ENCODE measurements around the gene OTUD4. TPM values are rescaled to one million over a fixed set of nuclear protein-coding genes. Genes with fewer than 3 reads are reported as not detected.

OTUD4 gene
- total and polyA plus RNA-seq, 9 of the 15 experiments (the other 6 are each of a cell fraction or from before 2014, with no cell fraction given) = 4.2 to 29.0 (median 24.8) TPM

DNA sequence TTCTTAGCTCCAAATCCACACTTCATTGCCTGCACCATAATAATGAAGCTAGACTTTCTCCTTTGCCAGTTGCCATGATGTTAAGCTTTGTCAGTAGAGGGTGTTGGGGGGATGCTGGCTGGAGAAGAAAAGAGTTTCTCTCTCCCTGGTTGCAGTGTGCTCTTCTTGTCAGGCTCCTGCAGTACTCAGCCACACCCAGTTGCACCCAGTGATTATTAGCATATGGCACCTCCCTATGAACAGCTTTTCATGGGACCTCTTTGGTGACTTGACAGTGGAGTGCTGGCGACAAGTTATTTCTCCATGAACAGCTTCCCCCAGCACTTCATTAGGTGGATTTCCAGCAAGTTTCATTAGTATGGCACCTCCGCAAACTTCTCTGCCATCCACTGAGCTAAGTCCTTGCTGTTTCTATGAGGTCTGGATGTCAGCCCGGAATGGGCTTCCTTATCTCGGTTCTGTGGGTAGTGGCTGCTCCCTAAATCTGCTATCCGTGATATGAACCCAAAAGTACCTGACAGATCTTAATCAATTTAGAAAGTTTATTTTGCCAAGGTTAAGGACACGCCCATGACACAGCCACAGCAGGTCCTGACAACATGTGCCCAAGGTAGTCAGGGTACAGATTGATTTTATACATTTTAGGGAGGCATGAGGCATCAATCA is 18.8 kb upstream of the OTUD4 start (continued):
- TF ChIP-seq, protein P1, sequence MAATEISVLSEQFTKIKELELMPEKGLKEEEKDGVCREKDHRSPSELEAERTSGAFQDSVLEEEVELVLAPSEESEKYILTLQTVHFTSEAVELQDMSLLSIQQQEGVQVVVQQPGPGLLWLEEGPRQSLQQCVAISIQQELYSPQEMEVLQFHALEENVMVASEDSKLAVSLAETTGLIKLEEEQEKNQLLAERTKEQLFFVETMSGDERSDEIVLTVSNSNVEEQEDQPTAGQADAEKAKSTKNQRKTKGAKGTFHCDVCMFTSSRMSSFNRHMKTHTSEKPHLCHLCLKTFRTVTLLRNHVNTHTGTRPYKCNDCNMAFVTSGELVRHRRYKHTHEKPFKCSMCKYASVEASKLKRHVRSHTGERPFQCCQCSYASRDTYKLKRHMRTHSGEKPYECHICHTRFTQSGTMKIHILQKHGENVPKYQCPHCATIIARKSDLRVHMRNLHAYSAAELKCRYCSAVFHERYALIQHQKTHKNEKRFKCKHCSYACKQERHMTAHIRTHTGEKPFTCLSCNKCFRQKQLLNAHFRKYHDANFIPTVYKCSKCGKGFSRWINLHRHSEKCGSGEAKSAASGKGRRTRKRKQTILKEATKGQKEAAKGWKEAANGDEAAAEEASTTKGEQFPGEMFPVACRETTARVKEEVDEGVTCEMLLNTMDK (IDR thresholded peaks at IDR 0.05; ENCODE audit: borderline replicate concordance, insufficient read depth, low read depth, low read length, poor library complexity, severe bottlenecking) = no peak
- no peak for TF ChIP-seq RBFOX2 (IDR thresholded peaks at IDR 0.05; ENCODE audit: low read depth, low read length)
- TF ChIP-seq TCF3 (CRISPR knock-in tag; IDR thresholded peaks at IDR 0.05) = peak; percentile 4; the same call in 1 of the 2 replicates
- TF ChIP-seq TAF1 (IDR thresholded peaks at IDR 0.05; ENCODE audit: control insufficient read depth, extremely low read depth, insufficient read depth, low read length, severe bottlenecking) = no peak
- no peak for TF ChIP-seq SNIP1 (IDR thresholded peaks at IDR 0.05; ENCODE audit: low read depth)
- no peak for TF ChIP-seq MITF (IDR thresholded peaks at IDR 0.05)
- TF ChIP-seq NFIC (IDR thresholded peaks at IDR 0.05) = peak; percentile 25; the same call in 1 of the 2 replicates
- no peak for TF ChIP-seq TCFL5 (CRISPR knock-in tag; conservative IDR thresholded peaks at IDR 0.05)
- no peak for TF ChIP-seq ZNF584 (CRISPR knock-in tag; IDR thresholded peaks at IDR 0.05; ENCODE audit: low read depth)
- TF ChIP-seq, protein P2, sequence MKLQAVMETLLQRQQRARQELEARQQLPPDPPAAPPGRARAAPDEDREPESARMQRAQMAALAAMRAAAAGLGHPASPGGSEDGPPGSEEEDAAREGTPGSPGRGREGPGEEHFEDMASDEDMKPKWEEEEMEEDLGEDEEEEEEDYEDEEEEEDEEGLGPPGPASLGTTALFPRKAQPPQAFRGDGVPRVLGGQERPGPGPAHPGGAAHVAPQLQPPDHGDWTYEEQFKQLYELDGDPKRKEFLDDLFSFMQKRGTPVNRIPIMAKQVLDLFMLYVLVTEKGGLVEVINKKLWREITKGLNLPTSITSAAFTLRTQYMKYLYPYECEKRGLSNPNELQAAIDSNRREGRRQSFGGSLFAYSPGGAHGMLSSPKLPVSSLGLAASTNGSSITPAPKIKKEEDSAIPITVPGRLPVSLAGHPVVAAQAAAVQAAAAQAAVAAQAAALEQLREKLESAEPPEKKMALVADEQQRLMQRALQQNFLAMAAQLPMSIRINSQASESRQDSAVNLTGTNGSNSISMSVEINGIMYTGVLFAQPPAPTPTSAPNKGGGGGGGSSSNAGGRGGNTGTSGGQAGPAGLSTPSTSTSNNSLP (IDR thresholded peaks at IDR 0.05; ENCODE audit: borderline replicate concordance, low read depth, low read length) = no peak
- TF ChIP-seq ZFP1 (CRISPR knock-in tag; IDR thresholded peaks at IDR 0.05) = no peak
- TF ChIP-seq ZEB2 (IDR thresholded peaks at IDR 0.05) = 0 out of 2 replicates have a peak, but pooled peaks have one; percentile 18
- no peak for TF ChIP-seq NFRKB (IDR thresholded peaks at IDR 0.05; ENCODE audit: low read depth)
- TF ChIP-seq KHSRP (IDR thresholded peaks at IDR 0.05) = no peak
- peak; percentile 54 for TF ChIP-seq CBFA2T3 (IDR thresholded peaks at IDR 0.05)
- no peak for TF ChIP-seq PTRF (tag; IDR thresholded peaks at IDR 0.05)
- TF ChIP-seq FOXA1 (IDR thresholded peaks at IDR 0.05; ENCODE audit: borderline replicate concordance) = no peak
- no peak for TF ChIP-seq SPI1 (IDR thresholded peaks at IDR 0.05; ENCODE audit: borderline replicate concordance, low read depth, low read length)
- peak; percentile 20; the same call in 1 of the 2 replicates for TF ChIP-seq TEAD4 (IDR thresholded peaks at IDR 0.05; ENCODE audit: low read length)
- TF ChIP-seq TEAD4 (CRISPR knock-in tag; IDR thresholded peaks at IDR 0.05; ENCODE audit: borderline replicate concordance) = no peak
- TF ChIP-seq ARHGAP35 (IDR thresholded peaks at IDR 0.05; ENCODE audit: partially characterized antibody) = no peak
- TF ChIP-seq GABPB2 (CRISPR knock-in tag; conservative IDR thresholded peaks at IDR 0.05) = no peak
- TF ChIP-seq BRF2 (IDR thresholded peaks at IDR 0.05; ENCODE audit: borderline replicate concordance, insufficient read depth, insufficient read length) = no peak
- TF ChIP-seq KLF16 (IDR thresholded peaks at IDR 0.05) = no peak
- TF ChIP-seq MEF2A (IDR thresholded peaks at IDR 0.05; ENCODE audit: control insufficient read depth, low read depth, low read length) = no peak

Measured in K562 (cell line).